Measurements from ENCODE around the gene MAML2.

GRCh38 chr11:96134602-96135001 is 208.4 kb downstream of the MAML2 start:
- TF ChIP-seq, protein P1, sequence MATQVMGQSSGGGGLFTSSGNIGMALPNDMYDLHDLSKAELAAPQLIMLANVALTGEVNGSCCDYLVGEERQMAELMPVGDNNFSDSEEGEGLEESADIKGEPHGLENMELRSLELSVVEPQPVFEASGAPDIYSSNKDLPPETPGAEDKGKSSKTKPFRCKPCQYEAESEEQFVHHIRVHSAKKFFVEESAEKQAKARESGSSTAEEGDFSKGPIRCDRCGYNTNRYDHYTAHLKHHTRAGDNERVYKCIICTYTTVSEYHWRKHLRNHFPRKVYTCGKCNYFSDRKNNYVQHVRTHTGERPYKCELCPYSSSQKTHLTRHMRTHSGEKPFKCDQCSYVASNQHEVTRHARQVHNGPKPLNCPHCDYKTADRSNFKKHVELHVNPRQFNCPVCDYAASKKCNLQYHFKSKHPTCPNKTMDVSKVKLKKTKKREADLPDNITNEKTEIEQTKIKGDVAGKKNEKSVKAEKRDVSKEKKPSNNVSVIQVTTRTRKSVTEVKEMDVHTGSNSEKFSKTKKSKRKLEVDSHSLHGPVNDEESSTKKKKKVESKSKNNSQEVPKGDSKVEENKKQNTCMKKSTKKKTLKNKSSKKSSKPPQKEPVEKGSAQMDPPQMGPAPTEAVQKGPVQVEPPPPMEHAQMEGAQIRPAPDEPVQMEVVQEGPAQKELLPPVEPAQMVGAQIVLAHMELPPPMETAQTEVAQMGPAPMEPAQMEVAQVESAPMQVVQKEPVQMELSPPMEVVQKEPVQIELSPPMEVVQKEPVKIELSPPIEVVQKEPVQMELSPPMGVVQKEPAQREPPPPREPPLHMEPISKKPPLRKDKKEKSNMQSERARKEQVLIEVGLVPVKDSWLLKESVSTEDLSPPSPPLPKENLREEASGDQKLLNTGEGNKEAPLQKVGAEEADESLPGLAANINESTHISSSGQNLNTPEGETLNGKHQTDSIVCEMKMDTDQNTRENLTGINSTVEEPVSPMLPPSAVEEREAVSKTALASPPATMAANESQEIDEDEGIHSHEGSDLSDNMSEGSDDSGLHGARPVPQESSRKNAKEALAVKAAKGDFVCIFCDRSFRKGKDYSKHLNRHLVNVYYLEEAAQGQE (IDR thresholded peaks at IDR 0.05; ENCODE audit: unreplicated experiment) = no peak
- TF ChIP-seq POLR2AphosphoS5 (IDR thresholded peaks at IDR 0.05; ENCODE audit: low read depth) = no peak
- TF ChIP-seq, protein P2, sequence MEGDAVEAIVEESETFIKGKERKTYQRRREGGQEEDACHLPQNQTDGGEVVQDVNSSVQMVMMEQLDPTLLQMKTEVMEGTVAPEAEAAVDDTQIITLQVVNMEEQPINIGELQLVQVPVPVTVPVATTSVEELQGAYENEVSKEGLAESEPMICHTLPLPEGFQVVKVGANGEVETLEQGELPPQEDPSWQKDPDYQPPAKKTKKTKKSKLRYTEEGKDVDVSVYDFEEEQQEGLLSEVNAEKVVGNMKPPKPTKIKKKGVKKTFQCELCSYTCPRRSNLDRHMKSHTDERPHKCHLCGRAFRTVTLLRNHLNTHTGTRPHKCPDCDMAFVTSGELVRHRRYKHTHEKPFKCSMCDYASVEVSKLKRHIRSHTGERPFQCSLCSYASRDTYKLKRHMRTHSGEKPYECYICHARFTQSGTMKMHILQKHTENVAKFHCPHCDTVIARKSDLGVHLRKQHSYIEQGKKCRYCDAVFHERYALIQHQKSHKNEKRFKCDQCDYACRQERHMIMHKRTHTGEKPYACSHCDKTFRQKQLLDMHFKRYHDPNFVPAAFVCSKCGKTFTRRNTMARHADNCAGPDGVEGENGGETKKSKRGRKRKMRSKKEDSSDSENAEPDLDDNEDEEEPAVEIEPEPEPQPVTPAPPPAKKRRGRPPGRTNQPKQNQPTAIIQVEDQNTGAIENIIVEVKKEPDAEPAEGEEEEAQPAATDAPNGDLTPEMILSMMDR (conservative IDR thresholded peaks at IDR 0.05; ENCODE audit: low read depth in 2 of 2) = no peak
- TF ChIP-seq CREB1 (CRISPR knock-in tag; IDR thresholded peaks at IDR 0.05; ENCODE audit: low read depth) = no peak
- TF ChIP-seq EZH2phosphoT487 (IDR thresholded peaks at IDR 0.05; ENCODE audit: unreplicated experiment) = no peak
- TF ChIP-seq EZH2 (IDR thresholded peaks at IDR 0.05; ENCODE audit: low read depth, unreplicated experiment) = no peak
- TF ChIP-seq, protein P3, sequence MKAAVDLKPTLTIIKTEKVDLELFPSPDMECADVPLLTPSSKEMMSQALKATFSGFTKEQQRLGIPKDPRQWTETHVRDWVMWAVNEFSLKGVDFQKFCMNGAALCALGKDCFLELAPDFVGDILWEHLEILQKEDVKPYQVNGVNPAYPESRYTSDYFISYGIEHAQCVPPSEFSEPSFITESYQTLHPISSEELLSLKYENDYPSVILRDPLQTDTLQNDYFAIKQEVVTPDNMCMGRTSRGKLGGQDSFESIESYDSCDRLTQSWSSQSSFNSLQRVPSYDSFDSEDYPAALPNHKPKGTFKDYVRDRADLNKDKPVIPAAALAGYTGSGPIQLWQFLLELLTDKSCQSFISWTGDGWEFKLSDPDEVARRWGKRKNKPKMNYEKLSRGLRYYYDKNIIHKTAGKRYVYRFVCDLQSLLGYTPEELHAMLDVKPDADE (IDR thresholded peaks at IDR 0.05) = no peak
- no peak for TF ChIP-seq JUNB (IDR thresholded peaks at IDR 0.05; ENCODE audit: unreplicated experiment)
- TF ChIP-seq ZNF114 (CRISPR knock-in tag; IDR thresholded peaks at IDR 0.05) = no peak
- no peak for TF ChIP-seq STAT1 (IDR thresholded peaks at IDR 0.05; ENCODE audit: unreplicated experiment)
- no peak for TF ChIP-seq ZNF331 (CRISPR knock-in tag; IDR thresholded peaks at IDR 0.05; ENCODE audit: low read depth)
- no peak for TF ChIP-seq NANOG (IDR thresholded peaks at IDR 0.05; ENCODE audit: borderline replicate concordance)
- TF ChIP-seq, protein P4, sequence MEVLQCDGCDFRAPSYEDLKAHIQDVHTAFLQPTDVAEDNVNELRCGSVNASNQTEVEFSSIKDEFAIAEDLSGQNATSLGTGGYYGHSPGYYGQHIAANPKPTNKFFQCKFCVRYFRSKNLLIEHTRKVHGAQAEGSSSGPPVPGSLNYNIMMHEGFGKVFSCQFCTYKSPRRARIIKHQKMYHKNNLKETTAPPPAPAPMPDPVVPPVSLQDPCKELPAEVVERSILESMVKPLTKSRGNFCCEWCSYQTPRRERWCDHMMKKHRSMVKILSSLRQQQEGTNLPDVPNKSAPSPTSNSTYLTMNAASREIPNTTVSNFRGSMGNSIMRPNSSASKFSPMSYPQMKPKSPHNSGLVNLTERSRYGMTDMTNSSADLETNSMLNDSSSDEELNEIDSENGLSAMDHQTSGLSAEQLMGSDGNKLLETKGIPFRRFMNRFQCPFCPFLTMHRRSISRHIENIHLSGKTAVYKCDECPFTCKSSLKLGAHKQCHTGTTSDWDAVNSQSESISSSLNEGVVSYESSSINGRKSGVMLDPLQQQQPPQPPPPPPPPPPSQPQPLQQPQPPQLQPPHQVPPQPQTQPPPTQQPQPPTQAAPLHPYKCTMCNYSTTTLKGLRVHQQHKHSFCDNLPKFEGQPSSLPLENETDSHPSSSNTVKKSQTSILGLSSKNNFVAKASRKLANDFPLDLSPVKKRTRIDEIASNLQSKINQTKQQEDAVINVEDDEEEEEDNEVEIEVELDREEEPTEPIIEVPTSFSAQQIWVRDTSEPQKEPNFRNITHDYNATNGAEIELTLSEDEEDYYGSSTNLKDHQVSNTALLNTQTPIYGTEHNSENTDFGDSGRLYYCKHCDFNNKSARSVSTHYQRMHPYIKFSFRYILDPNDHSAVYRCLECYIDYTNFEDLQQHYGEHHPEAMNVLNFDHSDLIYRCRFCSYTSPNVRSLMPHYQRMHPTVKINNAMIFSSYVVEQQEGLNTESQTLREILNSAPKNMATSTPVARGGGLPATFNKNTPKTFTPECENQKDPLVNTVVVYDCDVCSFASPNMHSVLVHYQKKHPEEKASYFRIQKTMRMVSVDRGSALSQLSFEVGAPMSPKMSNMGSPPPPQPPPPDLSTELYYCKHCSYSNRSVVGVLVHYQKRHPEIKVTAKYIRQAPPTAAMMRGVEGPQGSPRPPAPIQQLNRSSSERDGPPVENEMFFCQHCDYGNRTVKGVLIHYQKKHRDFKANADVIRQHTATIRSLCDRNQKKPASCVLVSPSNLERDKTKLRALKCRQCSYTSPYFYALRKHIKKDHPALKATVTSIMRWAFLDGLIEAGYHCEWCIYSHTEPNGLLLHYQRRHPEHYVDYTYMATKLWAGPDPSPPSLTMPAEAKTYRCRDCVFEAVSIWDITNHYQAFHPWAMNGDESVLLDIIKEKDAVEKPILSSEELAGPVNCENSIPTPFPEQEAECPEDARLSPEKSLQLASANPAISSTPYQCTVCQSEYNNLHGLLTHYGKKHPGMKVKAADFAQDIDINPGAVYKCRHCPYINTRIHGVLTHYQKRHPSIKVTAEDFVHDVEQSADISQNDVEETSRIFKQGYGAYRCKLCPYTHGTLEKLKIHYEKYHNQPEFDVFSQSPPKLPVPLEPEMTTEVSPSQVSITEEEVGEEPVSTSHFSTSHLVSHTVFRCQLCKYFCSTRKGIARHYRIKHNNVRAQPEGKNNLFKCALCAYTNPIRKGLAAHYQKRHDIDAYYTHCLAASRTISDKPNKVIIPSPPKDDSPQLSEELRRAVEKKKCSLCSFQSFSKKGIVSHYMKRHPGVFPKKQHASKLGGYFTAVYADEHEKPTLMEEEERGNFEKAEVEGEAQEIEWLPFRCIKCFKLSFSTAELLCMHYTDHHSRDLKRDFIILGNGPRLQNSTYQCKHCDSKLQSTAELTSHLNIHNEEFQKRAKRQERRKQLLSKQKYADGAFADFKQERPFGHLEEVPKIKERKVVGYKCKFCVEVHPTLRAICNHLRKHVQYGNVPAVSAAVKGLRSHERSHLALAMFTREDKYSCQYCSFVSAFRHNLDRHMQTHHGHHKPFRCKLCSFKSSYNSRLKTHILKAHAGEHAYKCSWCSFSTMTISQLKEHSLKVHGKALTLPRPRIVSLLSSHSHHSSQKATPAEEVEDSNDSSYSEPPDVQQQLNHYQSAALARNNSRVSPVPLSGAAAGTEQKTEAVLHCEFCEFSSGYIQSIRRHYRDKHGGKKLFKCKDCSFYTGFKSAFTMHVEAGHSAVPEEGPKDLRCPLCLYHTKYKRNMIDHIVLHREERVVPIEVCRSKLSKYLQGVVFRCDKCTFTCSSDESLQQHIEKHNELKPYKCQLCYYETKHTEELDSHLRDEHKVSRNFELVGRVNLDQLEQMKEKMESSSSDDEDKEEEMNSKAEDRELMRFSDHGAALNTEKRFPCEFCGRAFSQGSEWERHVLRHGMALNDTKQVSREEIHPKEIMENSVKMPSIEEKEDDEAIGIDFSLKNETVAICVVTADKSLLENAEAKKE (CRISPR knock-in tag; IDR thresholded peaks at IDR 0.05) = no peak

Measured in GM23338 (cell line).